NCI-H187 (cell line): Measurements from ENCODE around the gene TRIM56.
"Not testable (repeated sequence)": the region's sequence is repeated elsewhere in the genome, so short reads cannot be mapped to it uniquely, and the experiment has no call there.

ENCODE experiments used
- DNase-seq, 2 experiments: peaks; one replicate each; lab custom pipeline; 2025; lab: John Stamatoyannopoulos, UW

Gene TRIM56

DNA sequence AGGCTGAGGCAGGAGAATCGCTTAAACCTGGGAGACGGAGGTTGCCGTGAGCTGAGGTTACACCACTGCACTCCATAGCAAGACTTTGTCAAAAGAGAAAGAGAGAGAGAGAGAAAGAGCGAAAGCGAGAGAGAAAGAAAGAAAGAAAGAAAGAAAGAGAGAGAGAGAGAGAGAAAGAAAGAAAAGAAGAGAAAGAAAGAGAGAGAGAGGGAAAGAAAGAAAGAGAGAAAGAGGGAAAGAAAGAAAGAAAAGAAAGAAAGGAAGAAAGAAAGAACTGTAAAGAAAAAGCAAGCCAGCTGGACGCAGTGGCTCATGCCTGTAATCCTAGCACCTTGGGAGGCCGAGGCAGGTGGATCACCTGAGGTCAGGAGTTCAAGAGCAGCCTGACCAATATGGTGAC lies 27.9 kb downstream of the TRIM56 start:
- not testable (repeated sequence) for DNase-seq

DNA sequence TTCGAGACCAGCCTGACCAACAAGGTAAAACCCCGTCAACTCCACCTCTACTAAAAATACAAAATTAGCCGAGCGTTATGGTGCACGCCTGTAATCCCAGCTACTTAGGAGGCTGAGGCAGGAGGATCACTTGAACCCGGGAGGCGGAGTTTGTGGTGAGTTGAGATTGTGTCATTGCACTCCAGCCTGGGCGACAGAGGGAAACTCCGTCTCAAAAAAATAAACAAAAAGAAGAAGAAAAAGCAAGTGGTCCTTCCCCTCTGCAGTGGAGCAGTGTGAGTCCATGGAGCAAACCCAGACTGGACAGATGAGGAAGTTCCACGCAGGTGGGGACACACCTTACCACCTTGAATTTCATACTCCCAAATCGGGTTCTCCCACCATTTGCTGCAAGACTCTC lies 28.6 kb downstream of the TRIM56 start:
- DNase-seq, result no peak

DNA sequence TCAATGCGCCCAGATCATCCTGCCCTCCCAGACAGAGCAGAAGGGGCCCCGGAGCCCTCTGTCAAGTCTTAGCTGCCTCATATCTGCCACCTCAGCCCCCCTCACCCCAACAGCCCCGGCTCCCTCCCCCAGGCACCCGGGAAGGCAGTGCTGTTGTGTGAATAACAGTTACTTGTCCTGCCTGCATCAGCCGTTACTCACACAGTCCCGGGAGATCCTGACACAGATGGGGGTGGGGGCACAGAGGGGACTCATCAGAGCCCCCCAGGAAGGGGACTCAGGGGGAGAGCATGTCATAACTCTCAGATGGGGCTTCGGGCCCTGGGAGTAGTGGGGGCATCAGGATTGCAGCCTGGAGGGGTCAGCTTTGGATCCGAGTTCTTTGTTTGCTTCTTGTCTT lies 29.2 kb downstream of the TRIM56 start:
- no peak for DNase-seq

DNA sequence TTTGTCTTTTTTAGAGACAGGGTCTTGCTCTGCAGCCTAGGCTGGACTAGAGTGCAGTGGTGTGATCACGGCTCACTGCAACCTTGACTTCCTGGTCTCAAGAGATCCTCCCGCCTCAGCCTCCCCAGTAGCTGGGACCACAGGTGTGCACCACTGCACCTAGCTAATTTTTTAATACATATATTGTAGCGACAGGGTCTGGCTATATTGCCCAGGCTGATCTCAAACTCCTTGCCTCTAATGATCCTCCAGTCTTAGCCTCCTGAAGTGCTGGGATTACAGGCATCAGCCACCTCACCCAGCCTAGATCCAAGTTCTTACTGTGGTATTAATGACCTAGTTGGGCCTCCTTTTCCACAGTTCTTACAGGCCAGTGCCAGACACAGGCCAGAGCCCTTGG lies 29.9 kb downstream of the TRIM56 start:
- no peak for DNase-seq

DNA sequence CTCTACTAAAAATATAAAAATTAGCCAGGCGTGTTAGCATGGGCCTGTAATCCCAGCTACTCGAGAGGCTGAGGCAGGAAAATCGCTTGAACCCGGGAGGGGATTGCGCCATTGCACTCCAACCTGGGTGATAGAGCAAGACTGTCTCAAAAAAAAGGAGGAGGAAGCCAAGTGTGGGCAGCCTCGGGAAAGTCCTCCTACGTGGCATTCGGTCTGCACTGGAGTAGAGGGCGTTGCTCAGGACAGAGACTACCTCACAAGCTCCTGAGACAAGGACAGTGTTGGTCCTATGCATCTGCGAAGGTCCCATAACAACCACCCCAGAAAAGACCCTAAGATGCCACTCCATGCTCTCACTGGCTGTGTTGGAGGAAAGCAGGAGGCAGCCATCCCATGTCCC lies 31.6 kb downstream of the TRIM56 start:
- no peak for DNase-seq

- DNase-seq, result no peak
Observed at GRCh38 chr7:101118856-101119255, 33.6 kb downstream of the TRIM56 start.

DNA sequence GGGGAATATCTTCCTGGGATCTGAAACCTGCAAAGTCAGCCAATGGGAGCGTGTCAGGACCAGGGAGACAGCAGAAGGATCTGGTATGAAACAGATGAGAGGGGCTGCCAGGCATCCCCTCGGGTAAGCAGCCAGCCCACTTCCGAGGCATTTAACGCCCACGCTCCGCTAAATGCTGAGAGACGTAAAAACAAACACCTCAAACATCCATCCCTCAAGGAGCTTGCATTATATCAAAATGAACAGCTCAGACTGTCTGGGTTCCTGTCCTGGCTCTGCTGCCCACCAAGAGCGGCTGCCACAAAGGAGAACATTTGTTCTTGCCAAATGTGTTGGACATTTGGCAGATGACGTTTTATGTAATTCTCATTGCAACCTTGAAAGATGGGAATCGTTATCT lies 34.6 kb downstream of the TRIM56 start:
- DNase-seq, result no peak

DNA sequence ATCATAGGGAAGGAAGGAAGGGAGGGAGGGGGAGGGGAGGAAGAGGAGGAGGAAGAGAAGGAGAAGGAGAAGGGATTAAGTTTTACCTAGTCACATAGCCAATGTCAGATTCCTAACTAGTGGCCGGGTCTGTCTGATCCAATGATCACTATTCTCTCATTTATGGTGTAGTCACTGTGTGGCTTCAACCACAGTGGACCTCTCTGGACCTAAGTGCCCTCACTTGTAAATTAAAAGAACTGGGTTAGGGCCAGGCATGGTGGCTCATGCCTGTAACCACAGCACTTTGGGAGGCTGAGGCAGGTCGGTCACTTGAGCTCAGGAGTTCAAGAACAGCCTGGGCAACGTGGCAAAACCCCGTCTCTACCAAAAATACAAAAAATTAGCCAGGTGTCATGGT lies 35.0 kb downstream of the TRIM56 start:
- DNase-seq, result no peak

GRCh38 chr7:101121631-101121990 lies 36.3 kb downstream of the TRIM56 start:
- not testable (repeated sequence) for DNase-seq

DNA sequence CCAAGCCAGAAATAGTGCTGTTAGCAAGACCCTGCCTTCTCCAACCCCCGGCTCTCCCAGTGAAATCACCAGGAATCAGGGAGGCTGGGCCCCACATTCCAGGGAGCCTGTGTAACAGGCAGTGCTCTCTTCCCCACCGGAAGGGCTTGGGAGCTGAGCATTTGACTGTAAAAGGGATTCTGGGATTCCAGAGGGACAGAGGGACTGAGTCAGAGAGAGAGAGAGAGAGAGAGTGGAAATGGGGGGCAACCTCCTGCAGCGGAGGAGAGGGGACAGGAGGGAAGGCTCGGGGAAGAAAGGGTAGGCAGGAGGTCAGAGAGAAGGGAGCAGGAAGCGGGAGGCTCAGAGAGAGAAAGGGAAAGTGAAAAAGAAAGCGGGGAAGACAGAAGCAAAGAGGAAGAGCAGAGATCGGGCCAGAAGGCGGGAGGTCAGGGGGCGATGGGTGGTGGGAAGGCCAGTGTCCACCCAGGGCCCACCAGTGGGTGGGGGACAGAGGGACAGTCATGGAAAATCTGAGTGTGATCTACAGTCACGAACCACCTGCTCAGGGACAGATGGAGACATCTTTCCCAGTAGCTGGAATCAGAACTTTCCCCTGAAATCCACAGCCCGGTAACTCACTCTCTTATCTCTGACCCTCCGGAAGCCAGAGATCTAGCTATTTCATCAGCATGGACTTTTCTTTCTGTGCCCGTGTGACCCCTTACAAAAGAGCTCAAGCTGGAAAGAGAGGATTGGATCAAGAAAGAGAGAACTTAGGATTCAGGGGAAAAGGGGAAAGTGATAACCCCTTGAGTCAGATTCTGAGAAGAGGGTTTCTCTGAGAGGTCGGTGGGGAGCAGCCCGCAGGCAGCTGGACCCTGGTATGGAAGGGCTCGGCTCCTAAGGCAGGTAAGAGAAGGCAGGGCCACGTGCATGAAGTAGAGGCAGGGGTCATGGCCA lies 37.0 kb downstream of the TRIM56 start:
- DNase-seq, result no peak

DNA sequence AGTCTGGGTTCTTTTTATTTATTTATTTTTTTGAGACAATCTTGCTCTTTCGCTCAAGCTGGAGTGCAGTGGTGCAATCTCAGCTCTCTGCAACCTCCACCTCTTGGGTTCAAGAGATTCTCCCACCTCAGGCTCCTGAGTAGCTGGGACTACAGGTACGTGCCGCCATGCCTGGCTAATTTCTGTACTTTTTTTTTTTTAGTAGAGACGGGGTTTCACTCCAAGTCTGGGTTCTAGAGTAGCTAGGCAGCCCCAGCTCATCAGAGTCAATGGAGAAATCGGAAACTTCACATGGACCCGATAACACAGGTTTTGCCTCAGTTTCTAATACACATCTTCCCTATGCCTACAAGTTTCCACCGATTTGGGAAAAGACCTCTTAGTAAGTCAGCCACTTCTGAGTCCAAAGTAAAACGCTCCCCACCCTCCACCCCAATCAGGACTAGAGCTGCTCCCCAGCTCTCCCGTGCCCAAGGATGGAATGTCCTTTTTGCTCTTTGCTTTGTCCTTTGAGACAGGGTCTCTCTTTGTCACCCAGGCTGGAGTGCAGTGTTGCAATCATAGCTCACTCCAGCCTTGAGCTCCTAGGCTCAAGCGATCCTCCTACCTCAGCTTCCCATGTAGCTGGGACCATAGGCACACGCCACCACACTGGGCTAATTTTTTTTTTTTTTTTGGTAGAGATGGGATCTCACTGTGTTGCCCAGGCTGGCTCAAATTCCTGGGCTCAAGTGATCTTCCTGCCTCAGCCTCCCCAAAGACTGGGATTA lies 37.8 kb downstream of the TRIM56 start:
- no peak for DNase-seq

- no peak for DNase-seq
Observed at GRCh38 chr7:101123703-101124068, 38.4 kb downstream of the TRIM56 start.

GRCh38 chr7:101124376-101125056 lies 39.2 kb downstream of the TRIM56 start:
- DNase-seq, result no peak

GRCh38 chr7:101125989-101126650 lies 40.8 kb downstream of the TRIM56 start:
- DNase-seq, result no peak

DNA sequence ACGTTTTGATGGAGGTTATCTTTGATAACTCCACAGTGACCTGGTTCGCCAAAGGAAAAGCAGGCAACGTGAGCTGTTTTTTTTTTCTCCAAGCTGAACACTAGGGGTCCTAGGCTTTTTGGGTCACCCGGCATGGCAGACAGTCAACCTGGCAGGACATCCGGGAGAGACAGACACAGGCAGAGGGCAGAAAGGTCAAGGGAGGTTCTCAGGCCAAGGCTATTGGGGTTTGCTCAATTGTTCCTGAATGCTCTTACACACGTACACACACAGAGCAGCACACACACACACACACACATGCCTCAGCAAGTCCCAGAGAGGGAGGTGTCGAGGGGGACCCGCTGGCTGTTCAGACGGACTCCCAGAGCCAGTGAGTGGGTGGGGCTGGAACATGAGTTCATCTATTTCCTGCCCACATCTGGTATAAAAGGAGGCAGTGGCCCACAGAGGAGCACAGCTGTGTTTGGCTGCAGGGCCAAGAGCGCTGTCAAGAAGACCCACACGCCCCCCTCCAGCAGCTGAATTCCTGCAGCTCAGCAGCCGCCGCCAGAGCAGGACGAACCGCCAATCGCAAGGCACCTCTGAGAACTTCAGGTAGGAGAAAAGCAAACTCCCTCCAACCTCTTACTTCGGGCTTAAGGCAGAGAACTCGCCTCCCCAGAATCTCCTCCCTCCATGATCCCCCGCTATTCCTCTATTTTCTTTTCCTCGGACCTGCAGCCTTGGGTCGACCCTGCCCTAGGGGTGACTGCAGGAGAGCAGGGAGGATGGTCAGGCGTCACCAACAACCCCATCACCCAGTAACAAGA lies 41.6 kb downstream of the TRIM56 start, which contains the start of gene SERPINE1:
Gene SERPINE1 (plus strand): TSS at position 454 of the 809 bp plus-strand sequence. CDS start 1,290 bp downstream, outside the sequence.
- DNase-seq, result no peak

GRCh38 chr7:101127460-101128039 lies 42.3 kb downstream of the TRIM56 start:
- no peak for DNase-seq

GRCh38 chr7:101128040-101128834 lies 43.0 kb downstream of the TRIM56 start:
- DNase-seq, result no peak

- DNase-seq, result no peak
Observed at GRCh38 chr7:101129603-101130117, 44.4 kb downstream of the TRIM56 start.
